Parathyroid adenoma (tissue), 2 donors: ENCODE results near the gene TYW1.
"Not testable (repeated sequence)": the region's sequence is repeated elsewhere in the genome, so short reads cannot be mapped to it uniquely, and the experiment has no call there.

ENCODE experiments used
- H2AFZ ChIP-seq: fragments of 300-600 bp; sonication (generic); one replicate; pipeline ENCODE4 v1.7.0; 2017; ENCODE audit warnings: antibody characterized with exemption, mild to moderate bottlenecking
- H3K27ac ChIP-seq: fragments of 300-600 bp; sonication (generic); one replicate; pipeline ENCODE4 v1.7.0; 2017
- H3K27me3 ChIP-seq: fragments of 300-600 bp; sonication (generic); one replicate; pipeline ENCODE4 v1.7.0; 2017; ENCODE audit warnings: low read length; ENCODE audit not compliant: control insufficient read depth, insufficient read depth
- H3K36me3 ChIP-seq: fragments of 300-600 bp; sonication (generic); one replicate; pipeline ENCODE4 v1.7.0; 2017; ENCODE audit warnings: low read length; ENCODE audit not compliant: control insufficient read depth, insufficient read depth
- H3K4me1 ChIP-seq: fragments of 300-600 bp; sonication (generic); one replicate; pipeline ENCODE4 v1.7.0; 2017; ENCODE audit warnings: control low read depth
- H3K4me2 ChIP-seq: fragments of 300-600 bp; sonication (generic); one replicate; pipeline ENCODE4 v1.7.0; 2017; ENCODE audit warnings: low read length
- H3K4me3 ChIP-seq: fragments of 300-600 bp; sonication (generic); one replicate; pipeline ENCODE4 v1.7.0; 2017; ENCODE audit warnings: low read depth, low read length
- H3K79me2 ChIP-seq: fragments of 300-600 bp; sonication (generic); one replicate; pipeline ENCODE4 v1.7.0; 2017; ENCODE audit warnings: control low read depth
- H3K9ac ChIP-seq: fragments of 300-600 bp; sonication (generic); one replicate; pipeline ENCODE4 v1.7.0; 2017; ENCODE audit warnings: mild to moderate bottlenecking
- H3K9me3 ChIP-seq: fragments of 300-600 bp; sonication (generic); one replicate; pipeline ENCODE4 v1.7.0; 2017; ENCODE audit warnings: low read length; ENCODE audit not compliant: control insufficient read depth
- CTCF ChIP-seq: fragments of 300-600 bp; sonication (generic); IDR thresholded peaks from one replicate; pipeline ENCODE4 v1.7.0; 2017; ENCODE audit warnings: antibody characterized with exemption, mild to moderate bottlenecking
- donor health status: primary hyperparathyroidism.

The TYW1 gene

GRCh38 chr7:67210567-67210966 is 213.9 kb downstream of the TYW1 start:
- no peak overlapping the region for H3K9ac ChIP-seq
- no peak overlapping the region for H2AFZ ChIP-seq
- H3K36me3 ChIP-seq: no peaks in the 10 kb centered on the region
- no peak overlapping the region for H3K4me3 ChIP-seq
- no peaks in the 10 kb centered on the region for H3K4me1 ChIP-seq
- H3K9me3 ChIP-seq: no peaks in the 10 kb centered on the region
- H3K79me2 ChIP-seq: no peaks in the 10 kb centered on the region
- no peak overlapping the region for H3K4me2 ChIP-seq
- no peak for TF ChIP-seq CTCF
- no peak overlapping the region for H3K27ac ChIP-seq
- H3K27me3 ChIP-seq: no peaks in the 10 kb centered on the region

GRCh38 chr7:67211650-67212330 is 215.2 kb downstream of the TYW1 start:
- not testable (repeated sequence) for H3K9ac ChIP-seq, H3K4me3 ChIP-seq, H3K79me2 ChIP-seq, H2AFZ ChIP-seq, H3K4me1 ChIP-seq, H3K36me3 ChIP-seq, H3K27me3 ChIP-seq, H3K4me2 ChIP-seq, H3K9me3 ChIP-seq, H3K27ac ChIP-seq

- not testable (repeated sequence) for H3K79me2 ChIP-seq, H3K4me2 ChIP-seq, H3K9ac ChIP-seq, H3K4me3 ChIP-seq, H3K9me3 ChIP-seq, H3K27me3 ChIP-seq, H3K4me1 ChIP-seq, H3K27ac ChIP-seq, H2AFZ ChIP-seq, H3K36me3 ChIP-seq
Observed at GRCh38 chr7:67213038-67213437, 216.4 kb downstream of the TYW1 start.

- H3K9me3 ChIP-seq, H3K27ac ChIP-seq, H3K9ac ChIP-seq, H2AFZ ChIP-seq, H3K36me3 ChIP-seq, H3K79me2 ChIP-seq, H3K4me2 ChIP-seq, H3K4me1 ChIP-seq, H3K4me3 ChIP-seq, H3K27me3 ChIP-seq: not testable (repeated sequence)
Observed at GRCh38 chr7:67223551-67223950, 226.9 kb downstream of the TYW1 start.

- H3K4me1 ChIP-seq, H3K9me3 ChIP-seq, H3K4me2 ChIP-seq, H3K36me3 ChIP-seq, H3K9ac ChIP-seq, H3K4me3 ChIP-seq, H3K27me3 ChIP-seq, H3K27ac ChIP-seq, H2AFZ ChIP-seq, H3K79me2 ChIP-seq: not testable (repeated sequence)
Observed at GRCh38 chr7:67226340-67226907, 229.8 kb downstream of the TYW1 start.

- not testable (repeated sequence) for H3K27ac ChIP-seq, H3K79me2 ChIP-seq, H3K4me1 ChIP-seq, H3K36me3 ChIP-seq, H3K27me3 ChIP-seq, H3K9ac ChIP-seq, H2AFZ ChIP-seq, H3K4me3 ChIP-seq, H3K9me3 ChIP-seq, H3K4me2 ChIP-seq
Observed at GRCh38 chr7:67226967-67227366, 230.3 kb downstream of the TYW1 start.

- not testable (repeated sequence) for H3K4me3 ChIP-seq, H2AFZ ChIP-seq, H3K27ac ChIP-seq, H3K9me3 ChIP-seq, H3K4me1 ChIP-seq, H3K79me2 ChIP-seq, H3K36me3 ChIP-seq, H3K27me3 ChIP-seq, H3K4me2 ChIP-seq, H3K9ac ChIP-seq
Observed at GRCh38 chr7:67229018-67229417, 232.4 kb downstream of the TYW1 start.

GRCh38 chr7:67230029-67230428 is 233.4 kb downstream of the TYW1 start:
- not testable (repeated sequence) for H3K9ac ChIP-seq, H3K36me3 ChIP-seq, H2AFZ ChIP-seq, H3K4me2 ChIP-seq, H3K4me1 ChIP-seq, H3K79me2 ChIP-seq, H3K4me3 ChIP-seq, H3K27ac ChIP-seq, H3K9me3 ChIP-seq, H3K27me3 ChIP-seq

- not testable (repeated sequence) for H3K27me3 ChIP-seq, H3K79me2 ChIP-seq, H3K36me3 ChIP-seq, H3K9me3 ChIP-seq, H3K4me1 ChIP-seq, H3K9ac ChIP-seq, H3K4me3 ChIP-seq, H3K4me2 ChIP-seq, H2AFZ ChIP-seq, H3K27ac ChIP-seq
Observed at GRCh38 chr7:67233506-67233905, 236.9 kb downstream of the TYW1 start.

GRCh38 chr7:67236216-67236615 is 239.6 kb downstream of the TYW1 start:
- H3K9me3 ChIP-seq, H3K79me2 ChIP-seq, H3K36me3 ChIP-seq, H3K4me2 ChIP-seq, H3K9ac ChIP-seq, H3K27me3 ChIP-seq, H2AFZ ChIP-seq, H3K4me3 ChIP-seq, H3K4me1 ChIP-seq, H3K27ac ChIP-seq: not testable (repeated sequence)
